AG04449 (cell line): Measurements from ENCODE around the gene DNAJC1.
"Not testable (repeated sequence)": the region's sequence is repeated elsewhere in the genome, so short reads cannot be mapped to it uniquely, and the experiment has no call there.

Source experiments
- CTCF ChIA-PET: fragments of 350-600 bp; formaldehyde crosslinking; extraction: SDS; loops from one replicate; lab custom pipeline; 2021; ENCODE audit warnings: antibody characterized with exemption; lab: Yijun Ruan, JAX
- POLR2A ChIA-PET: fragments of 400-600, 350-600 bp; formaldehyde crosslinking; extraction: SDS; loops from one replicate; lab custom pipeline; 2020; ENCODE audit warnings: antibody characterized with exemption, inconsistent platforms; lab: Yijun Ruan, JAX
- DNase-seq: peaks from one replicate; pipeline ENCODE4 v3.0.0-alpha.2; 2010; ENCODE audit warnings: low read depth, low spot score
- H3K4me3 ChIP-seq: 2 replicates; pipeline ENCODE4 v1.5.1; 2011; ENCODE audit warnings: low read depth, mild to moderate bottlenecking, control low read depth, low read length
- CTCF ChIP-seq: IDR thresholded peaks from one replicate; pipeline ENCODE4 v1.5.1; 2011; ENCODE audit warnings: mild to moderate bottlenecking, moderate library complexity, low read length, control low read depth, inconsistent platforms; ENCODE audit not compliant: insufficient read depth; ENCODE audit errors: missing control alignments

The DNAJC1 gene

GRCh38 chr10:21894648-21895342 lies 108.7 kb downstream of the DNAJC1 start:
- H3K4me3 ChIP-seq = no peak overlapping the region
- ChIA-PET CTCF (no interaction called here), POLR2A (no interaction called here)
- TF ChIP-seq CTCF = no peak
- DNase-seq = no peak

- no peak for TF ChIP-seq CTCF
- no peak overlapping the region for H3K4me3 ChIP-seq
- no peak for DNase-seq
- POLR2A ChIA-PET = no interaction called here
- CTCF ChIA-PET = no interaction called here
These were observed 112.1 kb downstream of the DNAJC1 start for GRCh38 chr10:21891439-21891838.

GRCh38 chr10:21889477-21890275 lies 113.9 kb downstream of the DNAJC1 start:
- no peak overlapping the region for H3K4me3 ChIP-seq
- ChIA-PET CTCF (interaction anchor here (0.6 kb wide), 1 partner anchor 581 kb away, joined by 3 read pairs; no protein-coding TSS in a partner anchor), POLR2A (no interaction called here)
- DNase-seq = no peak
- no peak for TF ChIP-seq CTCF

- TF ChIP-seq CTCF = no peak
- H3K4me3 ChIP-seq = no peak overlapping the region
- no peak for DNase-seq
- ChIA-PET POLR2A (no interaction called here), CTCF (interaction anchor here (0.6 kb wide), 1 partner anchor 580 kb away, joined by 3 read pairs; no protein-coding TSS in a partner anchor)
These were observed 114.6 kb downstream of the DNAJC1 start for GRCh38 chr10:21888959-21889358.

- CTCF ChIA-PET = no interaction called here
- no peak overlapping the region for H3K4me3 ChIP-seq
- POLR2A ChIA-PET = no interaction called here
- no peak for TF ChIP-seq CTCF
- no peak for DNase-seq
These were observed 117.6 kb downstream of the DNAJC1 start for GRCh38 chr10:21885940-21886339.

GRCh38 chr10:21873198-21873597 lies 130.3 kb downstream of the DNAJC1 start:
- POLR2A ChIA-PET = no interaction called here
- no peak for TF ChIP-seq CTCF
- CTCF ChIA-PET = no interaction called here
- DNase-seq = no peak
- no peak overlapping the region for H3K4me3 ChIP-seq

GRCh38 chr10:21872771-21873170 lies 130.8 kb downstream of the DNAJC1 start:
- H3K4me3 ChIP-seq, CTCF ChIA-PET, DNase-seq, POLR2A ChIA-PET: not testable (repeated sequence)
